Limb (tissue), 2 donors: ENCODE measurements around the gene LRRC51.
"Not testable (repeated sequence)": the region's sequence is repeated elsewhere in the genome, so short reads cannot be mapped to it uniquely, and the experiment has no call there.

ENCODE experiments used
- DNase-seq, 2 donors: peaks; one replicate each; pipeline ENCODE4 v3.0.0-alpha.2; 2016; ENCODE audit errors: extremely low spot score in 2 of 2

Gene LRRC51

DNA sequence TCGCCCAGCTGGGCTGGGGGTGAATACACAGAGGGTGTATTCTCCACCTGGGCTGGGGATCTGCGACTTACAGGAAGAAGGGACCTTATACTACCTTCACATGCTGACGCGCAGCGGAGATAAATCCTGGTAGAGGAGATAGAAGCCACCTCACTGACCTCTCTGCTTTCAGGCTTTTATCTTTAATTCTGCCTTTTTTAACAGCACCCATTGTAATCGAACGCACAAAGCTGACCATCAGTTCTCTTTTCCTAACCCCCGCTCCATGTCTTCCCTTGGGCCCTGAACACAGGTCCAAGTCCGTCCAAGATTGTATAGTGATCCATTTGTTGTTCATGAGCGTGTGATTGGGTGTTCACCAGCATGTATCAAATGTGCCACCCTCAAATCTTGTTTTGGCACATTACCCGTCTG, 23.1 kb downstream of the LRRC51 start:
- DNase-seq, result no peak

DNA sequence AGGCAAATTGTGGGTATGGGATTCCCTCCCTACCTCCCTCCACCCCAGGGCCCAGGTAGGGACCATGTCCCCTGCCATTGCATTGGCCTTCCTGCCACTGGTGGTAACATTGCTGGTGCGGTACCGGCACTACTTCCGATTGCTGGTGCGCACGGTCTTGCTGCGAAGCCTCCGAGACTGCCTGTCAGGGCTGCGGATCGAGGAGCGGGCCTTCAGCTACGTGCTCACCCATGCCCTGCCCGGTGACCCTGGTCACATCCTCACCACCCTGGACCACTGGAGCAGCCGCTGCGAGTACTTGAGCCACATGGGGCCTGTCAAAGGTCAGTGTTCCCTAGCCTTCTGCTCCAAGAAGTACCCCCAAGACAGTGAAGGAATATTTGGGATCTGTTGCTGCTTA, 25.2 kb downstream of the LRRC51 start, which contains the start of gene TOMT:
TOMT (plus strand) TSS at position 37 of the 400 bp plus-strand sequence; CDS start at position 65, 28 bp downstream.
- no peak for DNase-seq

DNA sequence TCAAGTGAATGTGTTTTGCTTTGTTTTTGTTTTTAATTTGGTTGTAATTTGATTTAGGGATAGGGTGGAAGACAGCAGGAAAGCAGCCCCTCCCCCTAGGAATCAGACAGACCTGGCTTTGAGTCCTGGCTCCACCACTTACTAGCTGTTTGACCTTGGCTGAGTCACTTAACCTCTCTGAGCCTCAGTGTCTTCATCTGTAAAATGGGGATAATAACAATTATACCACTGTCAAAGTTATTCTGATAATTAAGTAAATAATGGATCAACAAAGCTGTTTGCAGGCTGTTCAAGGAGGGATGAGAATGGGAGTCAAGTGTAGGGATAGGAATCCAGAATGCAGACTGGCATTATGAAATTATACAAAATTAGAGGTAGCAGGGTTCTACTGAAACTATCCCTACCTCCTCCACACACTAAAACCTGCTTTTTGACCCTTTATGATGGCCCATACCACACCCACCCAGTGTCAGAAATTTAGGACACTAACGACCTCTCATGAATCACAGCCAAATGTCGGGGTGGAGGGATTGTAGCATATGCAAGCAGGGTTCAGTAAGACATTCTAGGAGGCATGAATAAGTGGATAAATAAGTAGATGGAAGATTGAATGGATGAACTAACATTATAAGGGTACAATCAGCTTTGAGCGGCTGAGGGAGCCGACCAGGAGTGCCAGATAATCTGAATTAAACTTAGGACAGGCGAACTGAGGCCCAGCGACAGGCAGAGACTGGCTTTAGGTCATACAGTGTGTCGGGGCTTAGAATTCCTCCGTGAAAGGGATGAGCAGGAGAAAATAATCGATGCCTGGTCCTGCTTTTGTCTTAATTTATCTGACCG, 30.9 kb downstream of the LRRC51 start:
- no peak for DNase-seq

DNA sequence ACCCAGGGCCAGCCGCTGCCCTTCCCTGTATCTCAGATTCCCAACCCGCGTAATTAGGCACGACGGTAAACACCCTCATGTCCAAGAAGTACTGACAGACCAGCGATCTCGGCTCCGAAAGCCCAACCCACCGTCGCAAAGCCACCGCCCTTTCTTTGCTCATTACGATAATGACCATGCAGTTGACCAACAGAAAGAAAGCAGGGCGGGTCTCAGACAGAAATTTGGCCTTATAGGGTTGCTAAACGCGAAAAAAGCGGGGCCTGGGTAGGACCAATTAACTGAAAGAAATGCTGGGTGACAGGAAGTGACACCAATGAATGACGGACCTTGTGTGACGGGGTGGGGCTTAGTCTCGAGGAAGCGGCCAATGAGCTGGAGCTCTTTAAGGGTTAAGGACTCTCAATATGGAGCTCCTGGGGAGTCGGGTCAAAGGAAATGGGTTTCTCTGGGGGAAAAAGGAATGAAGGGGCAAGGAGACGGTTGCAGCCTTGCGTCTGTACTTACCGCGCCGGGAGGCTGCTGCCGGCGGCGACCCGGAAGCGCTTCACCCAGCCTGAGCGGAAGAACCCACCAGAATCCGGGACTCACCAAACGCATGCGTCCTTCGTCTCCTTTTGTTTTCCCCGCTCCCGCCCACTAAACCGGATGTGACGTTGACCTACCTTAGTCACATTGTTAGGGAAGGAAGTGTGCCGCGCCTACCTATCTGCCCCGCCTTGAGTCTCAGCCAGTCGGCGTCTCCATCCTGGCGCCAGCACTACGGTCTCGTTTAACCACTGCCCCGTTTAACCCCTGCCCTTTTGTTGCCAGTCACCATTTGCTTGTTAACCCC, 31.7 kb downstream of the LRRC51 start, which contains the start of gene ANAPC15:
ANAPC15 (minus strand) TSS at position 553 of the 835 bp plus-strand sequence. CDS start 1,419 bp downstream, outside the sequence.
- DNase-seq, result peak; percentile 98 to 99

DNA sequence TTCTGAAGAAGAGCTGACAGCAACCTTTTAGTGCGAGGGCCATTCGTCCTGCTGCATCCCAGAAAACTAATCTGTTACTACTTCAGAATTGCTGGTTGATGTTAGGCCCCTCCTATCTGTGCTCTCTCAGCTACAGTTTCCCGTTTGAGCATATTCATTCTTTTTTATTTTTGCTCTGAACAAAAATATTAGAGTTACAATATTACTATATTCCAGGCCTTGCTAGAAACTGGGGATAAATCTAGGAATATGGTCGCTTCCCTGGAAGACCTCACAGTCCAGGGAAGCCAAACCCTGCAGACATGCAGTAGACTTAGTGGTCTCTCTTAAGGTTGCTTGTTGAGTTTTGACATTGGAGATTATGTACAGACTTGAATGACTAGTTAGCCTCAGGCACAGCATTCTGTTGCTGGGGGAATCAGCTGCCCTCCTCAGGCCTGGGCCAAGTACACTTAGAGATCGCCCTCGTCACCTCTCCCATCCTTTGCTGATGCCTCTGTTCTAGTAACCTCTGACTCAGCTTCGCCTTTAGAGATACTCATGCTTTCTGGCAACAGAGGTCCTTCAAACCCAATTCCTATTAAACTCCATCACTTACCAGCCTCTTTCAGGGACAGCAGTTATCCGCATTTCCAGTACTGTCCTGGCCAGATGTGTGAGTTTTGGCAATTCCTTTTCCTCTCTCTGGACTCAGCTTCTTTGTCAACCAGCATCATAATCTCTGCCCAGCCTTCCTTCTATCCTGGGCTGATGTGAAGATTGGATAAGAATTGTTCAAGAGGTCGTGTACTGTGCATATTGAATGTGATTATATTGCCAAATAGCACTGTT, 32.5 kb downstream of the LRRC51 start:
- DNase-seq, result no peak

DNA sequence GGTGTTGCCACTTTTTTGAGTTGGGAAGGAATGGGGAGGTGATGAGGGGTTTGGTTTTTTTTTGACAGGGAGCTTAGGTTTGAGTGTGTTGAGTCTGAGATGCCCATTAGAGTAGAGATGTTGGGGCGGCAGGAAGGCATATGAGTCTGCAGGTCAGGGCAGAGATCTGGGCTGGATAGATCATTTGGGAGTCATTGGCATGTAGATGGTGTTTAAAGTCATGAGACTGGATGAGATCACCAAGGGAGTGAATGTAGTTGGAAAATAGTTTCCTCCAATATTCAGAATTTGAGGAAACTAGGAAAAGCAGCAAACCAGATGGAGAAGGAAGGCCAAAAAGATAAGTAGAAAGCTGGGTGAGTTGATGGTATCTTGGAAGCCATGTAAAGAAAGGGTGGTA, 33.9 kb downstream of the LRRC51 start:
- DNase-seq, result no peak

DNA sequence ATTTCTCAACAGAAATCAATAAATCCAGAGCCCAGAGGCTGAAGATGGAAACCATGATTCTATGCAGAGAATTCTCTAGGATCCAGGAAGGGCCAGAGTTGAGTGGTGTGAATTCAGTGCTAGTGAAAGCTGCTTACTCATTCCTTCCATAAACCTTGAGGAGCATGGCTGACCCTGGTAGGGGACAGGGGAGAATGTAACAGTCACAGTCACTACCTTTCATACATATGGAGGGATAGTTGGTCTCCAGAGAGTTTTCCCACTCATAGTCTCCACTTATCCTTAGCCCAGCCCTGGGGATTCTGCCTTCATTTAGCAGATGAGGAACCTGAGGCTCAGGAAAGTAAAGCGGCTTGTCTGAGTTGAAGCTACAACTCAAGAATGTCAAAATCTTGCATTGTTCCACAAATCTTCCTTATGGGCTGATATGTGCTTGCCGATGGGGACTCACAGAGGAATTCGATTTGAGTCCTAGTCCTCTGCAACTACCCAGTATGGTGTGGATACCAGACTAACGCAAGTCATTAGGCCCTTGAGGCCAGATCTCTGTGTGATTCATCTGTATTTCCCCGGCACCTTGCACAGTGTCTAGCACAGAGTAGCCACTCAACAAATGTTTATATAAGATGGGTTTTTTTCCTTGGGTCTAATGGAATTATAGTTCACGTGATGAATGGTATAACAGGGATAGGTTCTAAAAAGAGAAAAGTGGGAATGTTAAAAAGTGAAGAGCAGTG, 35.5 kb downstream of the LRRC51 start:
- no peak for DNase-seq

DNA sequence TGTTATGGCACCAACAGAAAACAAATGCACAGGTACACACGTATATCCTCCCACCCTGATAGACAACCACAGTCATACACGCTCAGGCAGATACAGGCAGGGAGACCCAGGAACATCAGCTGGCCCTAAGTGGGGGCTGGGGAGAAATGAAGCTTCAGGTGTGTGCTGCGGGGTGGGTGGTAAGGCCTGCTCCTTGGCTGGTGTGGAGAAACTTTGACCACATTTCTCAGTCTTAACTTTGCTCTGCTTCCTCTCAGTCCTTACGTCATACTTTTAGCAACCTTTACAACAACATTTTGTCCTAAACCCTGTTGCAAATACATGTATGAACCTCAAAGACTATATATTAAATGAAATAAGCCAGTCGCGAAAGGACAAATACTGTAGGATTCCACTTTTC, 38.5 kb downstream of the LRRC51 start:
- DNase-seq, result no peak

DNA sequence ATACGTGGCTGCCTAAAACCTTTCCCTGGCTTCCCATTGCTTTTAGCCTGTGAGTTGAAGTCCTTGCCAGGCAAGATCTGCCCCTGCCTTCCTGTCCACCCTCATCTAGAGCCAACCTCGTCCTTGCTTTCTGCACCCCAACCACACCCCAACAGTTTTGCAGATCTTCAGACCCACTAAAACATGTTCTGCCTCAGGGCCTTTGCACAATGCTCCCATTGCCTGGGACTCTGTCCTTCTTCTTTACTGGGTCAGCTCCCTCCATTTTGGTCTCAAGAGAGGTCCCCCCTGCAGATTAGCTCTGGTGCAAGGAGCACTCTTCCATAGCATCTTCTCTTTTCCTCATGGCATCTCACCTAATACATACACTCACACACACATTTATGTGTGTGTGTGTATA, 40.3 kb downstream of the LRRC51 start:
- DNase-seq, result no peak

DNA sequence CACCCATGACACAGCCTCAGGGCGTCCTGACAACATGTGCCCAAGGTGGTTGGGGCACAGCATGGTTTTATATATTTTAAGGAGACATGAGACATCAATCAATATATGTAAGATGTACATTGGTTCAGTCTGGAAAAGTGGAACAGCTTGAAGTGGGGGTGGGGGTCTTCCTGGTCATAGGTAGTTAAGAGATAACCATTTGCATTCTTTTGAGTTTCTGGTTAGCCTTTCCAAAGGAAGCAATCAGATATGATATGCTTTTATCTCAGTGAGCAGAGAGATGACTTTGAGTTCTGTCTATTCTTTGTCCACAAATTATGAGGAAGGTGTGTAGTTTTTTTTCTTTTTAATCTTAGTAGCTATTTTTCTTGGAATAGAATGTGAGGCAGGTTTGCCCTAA, 42.0 kb downstream of the LRRC51 start:
- no peak for DNase-seq

DNA sequence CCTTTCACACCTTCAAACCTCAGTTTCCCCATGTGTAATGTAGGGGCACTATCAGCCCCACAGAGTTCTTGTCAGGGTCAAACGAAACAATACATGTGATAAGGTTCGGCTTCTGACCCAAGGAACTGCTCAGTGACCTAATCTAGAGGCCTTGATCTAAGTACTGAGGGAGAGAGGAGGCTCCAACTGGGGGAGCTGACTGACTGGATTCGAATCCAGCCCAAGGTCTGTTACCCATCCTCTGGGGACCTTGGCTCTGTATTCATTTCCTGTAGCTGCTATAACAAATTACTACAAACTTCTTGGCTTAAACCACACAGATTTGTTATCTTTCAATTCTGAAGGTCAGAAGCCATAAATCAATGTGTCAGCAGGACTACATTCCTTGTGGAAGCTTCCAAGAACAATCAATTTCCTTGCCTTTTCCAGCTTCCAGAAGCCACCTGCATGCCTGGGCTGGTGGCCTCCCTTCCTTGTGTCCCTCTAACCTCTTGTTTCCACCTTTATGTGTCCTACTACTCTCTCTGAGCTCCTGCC, 42.5 kb downstream of the LRRC51 start:
- no peak for DNase-seq

DNA sequence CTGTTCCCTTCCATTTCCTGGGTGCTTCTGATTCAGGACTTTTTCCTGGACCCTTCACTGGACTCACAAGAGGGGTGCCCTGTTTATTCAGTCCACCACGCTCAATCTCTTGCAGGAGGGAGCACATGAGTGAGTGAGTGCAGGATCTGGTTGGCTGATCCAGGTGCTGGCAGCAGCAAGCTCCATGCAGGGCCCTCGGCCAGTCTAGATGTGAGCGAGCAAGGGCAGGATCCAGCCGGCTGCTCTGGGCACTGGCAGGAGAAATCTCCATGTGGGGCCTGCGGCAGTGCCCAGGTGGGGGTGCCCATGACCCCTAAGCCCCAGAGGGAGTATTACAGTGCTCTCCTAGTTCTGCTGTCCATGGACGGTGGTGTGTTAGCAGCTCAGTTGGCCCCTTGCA, 43.4 kb downstream of the LRRC51 start:
- DNase-seq, result no peak

DNA sequence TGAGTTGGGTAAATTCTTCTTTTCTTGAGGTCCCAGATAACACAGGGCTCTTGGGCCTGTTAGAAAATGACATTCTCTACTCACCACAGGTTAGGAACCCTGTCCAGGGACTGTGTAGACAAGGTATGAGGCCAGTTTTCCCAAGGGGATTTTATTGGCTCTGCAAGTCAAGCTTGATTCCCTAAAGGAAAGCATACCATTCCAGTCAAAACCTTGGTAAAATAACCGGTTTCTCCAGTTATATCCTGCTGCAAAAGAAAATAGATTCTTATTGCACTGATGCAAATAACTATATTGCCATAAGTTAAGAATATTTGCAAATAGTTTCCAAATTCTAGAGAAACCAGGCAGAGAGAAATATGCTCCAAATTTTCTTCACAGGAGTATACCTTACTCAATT, 45.3 kb downstream of the LRRC51 start:
- DNase-seq, result no peak

DNA sequence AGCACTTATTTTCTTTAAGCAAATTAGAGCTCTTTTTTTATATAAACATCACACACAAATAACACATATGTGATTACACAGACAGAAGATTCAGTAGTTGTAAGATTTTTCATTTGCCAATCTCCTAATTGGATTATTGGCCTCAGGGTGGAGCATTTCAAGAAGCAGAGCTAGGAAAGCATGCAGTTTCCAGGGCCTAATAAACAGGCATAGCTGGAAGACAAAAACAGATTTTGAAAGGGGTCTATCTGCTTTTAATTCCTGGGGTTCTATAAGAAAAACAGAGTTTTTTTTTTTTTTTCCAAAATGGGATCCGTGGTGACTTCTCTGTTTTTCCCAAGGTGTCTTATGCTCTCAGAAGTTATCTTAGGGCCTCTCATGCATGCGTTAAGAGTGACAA, 47.3 kb downstream of the LRRC51 start:
- no peak for DNase-seq

DNA sequence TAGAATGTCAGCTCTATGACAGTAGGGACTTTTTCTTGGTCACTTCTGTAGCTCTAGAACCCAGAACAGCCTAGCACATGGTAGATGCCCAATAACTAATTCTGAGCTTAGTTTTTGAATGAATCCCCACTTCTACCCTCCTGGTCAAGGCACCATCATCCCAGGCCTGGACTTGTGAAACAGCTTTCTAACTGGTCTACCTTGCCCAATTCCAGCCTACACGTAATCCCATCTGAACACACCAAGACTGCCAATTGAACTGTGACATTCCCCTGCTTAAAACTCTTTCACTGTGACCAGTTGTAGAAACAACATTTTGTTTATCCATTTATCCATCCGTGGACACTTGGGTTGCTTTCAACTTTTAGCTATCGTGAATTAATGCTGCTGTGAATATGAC, 48.7 kb downstream of the LRRC51 start:
- no peak for DNase-seq

DNA sequence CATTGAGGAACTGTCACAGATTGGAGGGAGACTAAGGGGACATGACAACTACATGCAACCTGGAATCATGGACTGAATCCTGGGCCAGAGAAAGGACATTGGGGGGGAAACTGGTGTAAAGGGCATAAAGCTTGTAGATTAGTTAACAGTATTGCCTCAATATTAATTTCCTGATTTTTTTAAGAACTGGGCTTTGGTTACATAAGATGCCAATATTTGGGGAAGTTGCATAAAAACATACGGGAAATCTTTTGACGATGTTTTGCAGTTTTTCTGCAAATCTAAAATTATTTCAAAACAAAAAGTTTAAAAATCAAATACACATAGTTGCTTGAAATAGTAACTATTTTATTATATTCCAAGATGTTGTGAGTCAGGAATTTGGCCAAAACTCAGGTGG, 52.0 kb downstream of the LRRC51 start:
- DNase-seq, result no peak

DNA sequence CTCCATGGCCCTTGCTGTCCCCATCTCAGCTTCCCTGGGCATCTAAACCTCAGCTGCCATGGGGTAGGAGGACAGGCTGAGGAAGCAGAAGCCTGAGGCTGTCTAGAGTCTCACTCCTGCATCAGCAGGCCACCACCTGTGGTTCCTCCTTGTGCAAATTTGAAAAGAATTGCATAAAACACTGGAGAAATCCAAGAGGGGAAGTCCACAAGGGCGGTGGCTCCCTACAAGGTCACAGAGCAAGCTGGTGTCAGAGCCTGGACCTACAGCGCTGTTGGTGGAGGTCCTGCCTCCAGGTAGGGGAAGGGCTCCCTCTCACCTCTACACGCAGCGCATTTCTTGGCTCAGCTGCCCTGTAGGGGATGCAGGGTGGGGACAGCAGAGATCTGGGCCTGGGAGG, 54.8 kb downstream of the LRRC51 start, which contains the start of gene FOLR3:
FOLR3 (plus strand) TSS at position 253 of the 400 bp plus-strand sequence. CDS start 228 bp downstream, outside the sequence.
- not testable (repeated sequence) for DNase-seq

DNA sequence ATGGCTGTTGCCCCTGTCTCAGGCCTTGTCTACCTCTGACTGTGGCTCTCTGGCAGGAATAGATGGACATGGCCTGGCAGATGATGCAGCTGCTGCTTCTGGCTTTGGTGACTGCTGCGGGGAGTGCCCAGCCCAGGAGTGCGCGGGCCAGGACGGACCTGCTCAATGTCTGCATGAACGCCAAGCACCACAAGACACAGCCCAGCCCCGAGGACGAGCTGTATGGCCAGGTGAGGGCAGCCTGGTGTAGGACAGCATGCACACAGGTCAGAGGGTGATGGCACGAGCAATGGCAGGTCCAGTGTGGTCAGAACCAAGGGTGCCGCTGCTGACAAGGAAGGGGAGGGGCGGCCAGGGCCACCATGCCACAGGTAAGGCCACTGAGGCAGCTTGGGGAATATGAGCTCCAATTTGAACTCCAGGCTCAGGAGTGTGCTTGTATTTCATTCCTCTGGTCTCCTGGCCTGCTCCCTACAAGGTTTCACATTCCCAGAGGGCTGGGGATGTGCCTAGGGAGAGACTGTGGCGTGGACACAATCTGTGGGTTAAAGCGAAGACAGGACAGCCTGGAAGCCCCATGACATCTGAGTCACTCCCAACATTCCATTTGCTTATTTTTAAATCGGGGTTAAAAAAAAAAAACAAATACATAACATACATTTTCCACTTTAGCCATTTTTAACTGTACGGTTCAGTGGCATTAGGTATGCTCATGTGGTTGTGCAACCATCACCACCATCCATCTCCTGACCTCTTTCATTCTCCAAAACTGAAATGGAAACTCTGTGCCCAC, 55.4 kb downstream of the LRRC51 start:
- no peak for DNase-seq

DNA sequence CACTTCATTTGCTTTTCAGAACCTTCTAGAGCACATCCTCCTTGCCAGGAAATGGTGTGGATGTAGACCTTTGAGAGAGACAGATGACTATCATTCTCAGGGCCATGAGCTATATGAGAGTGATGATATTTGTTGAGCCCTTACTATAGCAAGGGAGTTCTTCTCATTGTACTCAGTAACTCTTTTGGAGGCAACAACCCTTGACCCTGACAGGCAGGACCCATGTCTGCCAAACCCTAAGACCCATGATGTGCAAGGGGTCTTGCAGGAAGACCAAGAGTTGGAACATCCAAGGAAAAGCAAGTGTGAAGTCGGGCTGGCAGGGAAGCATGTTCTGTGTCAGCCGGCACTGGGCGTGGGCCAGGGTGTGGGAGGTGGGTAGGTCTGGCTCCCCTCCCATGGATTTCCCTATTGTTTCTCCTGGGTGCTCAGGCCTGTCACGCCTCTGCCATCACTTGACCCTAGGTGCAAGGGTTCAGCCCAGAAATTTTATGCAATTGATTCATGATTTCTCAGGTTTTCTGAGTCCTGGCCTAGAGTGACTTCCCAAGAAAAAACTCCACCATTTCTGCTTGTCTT, 56.1 kb downstream of the LRRC51 start:
- DNase-seq, result no peak
